ENCODE data around the gene RDH5. TPM values are rescaled to one million over a fixed set of nuclear protein-coding genes. Genes with fewer than 3 reads are reported as not detected.

Gene RDH5
- total RNA-seq, 1 donor from 2014 or later = 2.3 TPM

- no peak for DNase-seq (ENCODE audit: low spot score)
- Mint-ChIP-seq H3K27ac (ENCODE audit: unreplicated experiment) (peak overlapping the region; percentile 98), H3K36me3 (ENCODE audit: low read depth) (peaks cover 17% of the 10 kb centered on the region), H3K27me3 (ENCODE audit: low read depth) (no peaks in the 10 kb centered on the region), H3K4me3 (ENCODE audit: unreplicated experiment) (peak overlapping the region; percentile 91), H3K9me3 (ENCODE audit: low read depth) (no peaks in the 10 kb centered on the region), H3K4me1 (ENCODE audit: low read depth) (peaks cover 41% of the 10 kb centered on the region)
- TF ChIP-seq CTCF (IDR thresholded peaks at IDR 0.05) = peak; percentile 52
These were observed 9.9 kb downstream of the RDH5 start for GRCh38 chr12:55729819-55730818.

GRCh38 chr12:55732288-55732687 lies 12.1 kb downstream of the RDH5 start:
- TF ChIP-seq CTCF (IDR thresholded peaks at IDR 0.05) = no peak
- H3K9me3 Mint-ChIP-seq (ENCODE audit: low read depth) = no peaks in the 10 kb centered on the region
- H3K4me1 Mint-ChIP-seq (ENCODE audit: low read depth) = peaks cover 23% of the 10 kb centered on the region
- H3K27me3 Mint-ChIP-seq (ENCODE audit: low read depth) = no peaks in the 10 kb centered on the region
- H3K4me3 Mint-ChIP-seq (ENCODE audit: unreplicated experiment) = no peak overlapping the region
- H3K27ac Mint-ChIP-seq (ENCODE audit: unreplicated experiment) = no peak overlapping the region
- no peak for DNase-seq (ENCODE audit: low spot score)
- H3K36me3 Mint-ChIP-seq (ENCODE audit: low read depth) = peaks cover 3% of the 10 kb centered on the region

GRCh38 chr12:55733021-55733555 lies 12.9 kb downstream of the RDH5 start:
- no peaks in the 10 kb centered on the region for H3K27me3 Mint-ChIP-seq (ENCODE audit: low read depth)
- H3K27ac Mint-ChIP-seq (ENCODE audit: unreplicated experiment) = peak overlapping the region; percentile 32
- H3K4me1 Mint-ChIP-seq (ENCODE audit: low read depth) = peaks cover 27% of the 10 kb centered on the region
- no peaks in the 10 kb centered on the region for H3K9me3 Mint-ChIP-seq (ENCODE audit: low read depth)
- H3K36me3 Mint-ChIP-seq (ENCODE audit: low read depth) = no peaks in the 10 kb centered on the region
- H3K4me3 Mint-ChIP-seq (ENCODE audit: unreplicated experiment) = no peak overlapping the region
- DNase-seq (ENCODE audit: low spot score) = no peak
- TF ChIP-seq CTCF (IDR thresholded peaks at IDR 0.05) = no peak

- Mint-ChIP-seq H3K9me3 (ENCODE audit: low read depth) (no peaks in the 10 kb centered on the region), H3K36me3 (ENCODE audit: low read depth) (no peaks in the 10 kb centered on the region), H3K27me3 (ENCODE audit: low read depth) (no peaks in the 10 kb centered on the region), H3K4me1 (ENCODE audit: low read depth) (peaks cover 30% of the 10 kb centered on the region), H3K27ac (ENCODE audit: unreplicated experiment) (no peak overlapping the region), H3K4me3 (ENCODE audit: unreplicated experiment) (no peak overlapping the region)
- no peak for DNase-seq (ENCODE audit: low spot score)
- no peak for TF ChIP-seq CTCF (IDR thresholded peaks at IDR 0.05)
These were observed 13.7 kb downstream of the RDH5 start for GRCh38 chr12:55733858-55734257.

GRCh38 chr12:55734595-55734994 lies 14.4 kb downstream of the RDH5 start:
- no peaks in the 10 kb centered on the region for H3K36me3 Mint-ChIP-seq (ENCODE audit: low read depth)
- H3K4me3 Mint-ChIP-seq (ENCODE audit: unreplicated experiment) = no peak overlapping the region
- H3K27ac Mint-ChIP-seq (ENCODE audit: unreplicated experiment) = no peak overlapping the region
- H3K4me1 Mint-ChIP-seq (ENCODE audit: low read depth) = peaks cover 29% of the 10 kb centered on the region
- H3K9me3 Mint-ChIP-seq (ENCODE audit: low read depth) = no peaks in the 10 kb centered on the region
- H3K27me3 Mint-ChIP-seq (ENCODE audit: low read depth) = no peaks in the 10 kb centered on the region
- TF ChIP-seq CTCF (IDR thresholded peaks at IDR 0.05) = no peak
- DNase-seq (ENCODE audit: low spot score) = no peak
